Small intestine (tissue), 7 donors: ENCODE data around the gene CPB1. TPM values are rescaled to one million over a fixed set of nuclear protein-coding genes. Genes with fewer than 3 reads are reported as not detected.

Experiments used
- DNase-seq, 2 donors: peaks; one replicate each; pipeline versions ENCODE4 v3.0.0 to v3.0.0-alpha.2; 2013
- FAIRE-seq: peaks from 2 replicates; lab custom pipeline; 2012; peaks lifted over from hg19 to GRCh38; lab: Jason Lieb, UNC
- H3K27ac ChIP-seq, 3 donors: one replicate each; pipeline ENCODE4 v1.5.1; 2013; ENCODE audit warnings: low read length in 2 of 3, mild to moderate bottlenecking in 2 of 3, control low read depth in 1 of 3, inconsistent platforms in 1 of 3, low read depth in 1 of 3, moderate library complexity in 1 of 3
- H3K27me3 ChIP-seq, 3 donors: one replicate each; pipeline ENCODE4 v1.6.1; 2013; ENCODE audit warnings: low read length in 3 of 3, inconsistent platforms in 1 of 3; ENCODE audit not compliant: control insufficient read depth in 3 of 3, insufficient read depth in 3 of 3
- H3K36me3 ChIP-seq, 3 donors: one replicate each; pipeline ENCODE4 v1.6.1; 2013; ENCODE audit warnings: low read length in 3 of 3, inconsistent platforms in 1 of 3, low read depth in 1 of 3, mild to moderate bottlenecking in 1 of 3, moderate library complexity in 1 of 3; ENCODE audit not compliant: control insufficient read depth in 3 of 3, insufficient read depth in 2 of 3
- H3K4me1 ChIP-seq, 3 donors: one replicate each; pipeline ENCODE4 v1.6.1; 2013; ENCODE audit warnings: low read length in 2 of 3, inconsistent platforms in 1 of 3, low read depth in 1 of 3, mild to moderate bottlenecking in 1 of 3, moderate library complexity in 1 of 3; ENCODE audit not compliant: control insufficient read depth in 3 of 3, insufficient read depth in 2 of 3
- H3K4me3 ChIP-seq, 3 donors: one replicate each; pipeline ENCODE4 v1.5.1; 2013; ENCODE audit warnings: low read length in 3 of 3, control low read depth in 1 of 3, inconsistent platforms in 1 of 3, low read depth in 1 of 3, mild to moderate bottlenecking in 1 of 3, moderate library complexity in 1 of 3
- H3K9me3 ChIP-seq, 2 donors: one replicate each; pipeline ENCODE4 v1.6.1; 2013; ENCODE audit warnings: low read depth in 1 of 2, low read length in 1 of 2; ENCODE audit not compliant: control insufficient read depth in 2 of 2, insufficient read depth in 1 of 2
- WGBS, 3 donors: extraction: QIAGEN DNeasy Blood & Tissue Kit; methylation state at CpG; one replicate each; pipeline ENCODE4 v1.1.7; 2013; 5-methylcytosine and 5-hydroxymethylcytosine counted together
- polyA plus RNA-seq, 4 donors: library from polyadenylated mRNA; stranded (reverse) in 3 of 4; unstranded in 1 of 4; fragments of 200-250 nt in 3 of 4; fragments of 120-200 nt in 1 of 4; gene quantifications; one replicate each; pipeline versions ENCODE4 v1.2.1 to v1.2.3, GENCODE V29; 2013
- donor health status: healthy with polysubstance abuse.
- donor health status: control.
- donor health status: control.
- donor health status: Bipolar disorder and iron deficiency.
- donor health status: healthy.

Gene CPB1
- polyA plus RNA-seq, 4 donors, result 0.07 to 7.6 (median 3.8) TPM

DNA sequence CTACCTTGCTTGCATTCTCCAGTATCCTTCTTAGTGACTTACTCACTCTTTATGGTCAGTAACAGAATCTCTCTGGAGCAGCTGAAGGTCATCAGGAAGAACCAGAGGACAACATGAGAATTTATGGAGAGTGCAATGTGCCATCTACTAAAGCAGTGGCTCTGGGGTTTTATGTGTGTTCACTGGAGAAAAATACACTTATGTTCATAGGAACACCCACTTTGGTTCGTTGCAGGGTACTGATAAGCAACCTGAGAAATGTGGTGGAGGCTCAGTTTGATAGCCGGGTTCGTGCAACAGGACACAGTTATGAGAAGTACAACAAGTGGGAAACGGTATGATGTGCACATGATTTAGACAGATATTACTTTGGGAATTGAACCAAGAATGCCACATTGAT is 12.8 kb downstream of the CPB1 start:
- H3K27ac ChIP-seq, result no peak overlapping the region
- DNase-seq, result no peak
- FAIRE-seq, result no peak
- H3K4me1 ChIP-seq, result no peaks in the 10 kb centered on the region
- no peaks in the 10 kb centered on the region for H3K9me3 ChIP-seq
- WGBS, 3 donors, result 63 to 77% (median 72%) methylated on average over 4 of the region's 4 CpGs
- no peaks in the 10 kb centered on the region for H3K36me3 ChIP-seq
- H3K27me3 ChIP-seq, result no peaks in the 10 kb centered on the region
- no peak overlapping the region for H3K4me3 ChIP-seq

DNA sequence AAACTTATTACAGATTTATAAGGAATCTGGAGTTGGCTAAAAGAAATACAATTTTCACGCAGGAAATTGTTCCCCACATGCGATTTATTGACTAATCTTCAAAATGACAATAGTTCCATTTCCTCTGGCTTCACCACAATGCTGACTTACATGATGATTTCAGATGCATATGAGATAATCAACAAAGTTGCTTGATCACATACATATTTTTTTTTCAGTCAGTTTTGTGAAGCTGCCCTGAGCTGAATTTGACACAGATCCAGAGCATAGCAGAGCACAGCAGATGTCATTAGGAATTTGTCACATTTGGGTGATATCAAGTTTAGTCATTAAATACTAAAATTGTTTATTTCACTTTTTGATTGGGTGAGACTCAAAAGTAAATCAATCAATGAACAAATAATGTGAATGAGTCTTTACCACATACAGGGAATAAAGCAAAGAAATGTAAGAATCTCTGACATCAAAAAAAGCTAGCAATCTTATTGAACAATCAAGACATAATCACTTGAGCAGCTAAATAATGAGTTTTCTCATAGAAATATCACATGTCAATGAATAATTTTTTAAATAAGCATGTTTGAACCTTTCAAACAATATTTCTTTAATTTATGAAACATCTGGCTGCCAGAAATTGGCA is 18.3 kb downstream of the CPB1 start:
- Histone ChIP-seq H3K4me3 (no peak overlapping the region), H3K9me3 (no peaks in the 10 kb centered on the region), H3K27ac (no peak overlapping the region), H3K36me3 (no peaks in the 10 kb centered on the region), H3K4me1 (no peaks in the 10 kb centered on the region), H3K27me3 (no peaks in the 10 kb centered on the region)
- DNase-seq (no peak), FAIRE-seq (no peak)
- WGBS, 3 donors, result 78 to 90% (median 80%) methylated on average over 2 of the region's 2 CpGs

DNA sequence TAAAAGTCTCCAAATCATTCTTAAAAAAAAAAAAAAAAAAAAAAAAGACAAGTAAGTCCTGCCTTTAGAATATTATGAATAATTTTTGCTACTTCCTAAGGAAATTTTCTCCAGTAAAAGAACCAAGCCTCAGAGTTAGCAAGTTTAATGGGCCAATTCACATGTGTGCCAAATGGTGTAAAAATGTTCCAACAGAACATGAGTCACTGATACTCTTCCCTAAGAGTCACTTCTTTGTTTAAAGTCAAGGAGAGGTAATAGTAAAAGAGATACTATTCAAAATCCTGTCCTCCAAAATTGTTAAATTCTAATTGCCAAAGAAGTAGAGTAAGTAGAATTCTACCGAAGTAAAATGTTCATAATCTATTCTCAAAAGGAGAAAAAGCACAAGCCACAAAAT is 19.7 kb downstream of the CPB1 start:
- Histone ChIP-seq H3K4me3 (no peak overlapping the region), H3K27me3 (no peaks in the 10 kb centered on the region), H3K9me3 (no peaks in the 10 kb centered on the region), H3K27ac (no peak overlapping the region), H3K4me1 (no peaks in the 10 kb centered on the region), H3K36me3 (no peaks in the 10 kb centered on the region)
- FAIRE-seq (no peak), DNase-seq (no peak)
- WGBS, 3 donors, result 43 to 75% (median 69%) methylated on average over 1 of the region's 1 CpG

DNA sequence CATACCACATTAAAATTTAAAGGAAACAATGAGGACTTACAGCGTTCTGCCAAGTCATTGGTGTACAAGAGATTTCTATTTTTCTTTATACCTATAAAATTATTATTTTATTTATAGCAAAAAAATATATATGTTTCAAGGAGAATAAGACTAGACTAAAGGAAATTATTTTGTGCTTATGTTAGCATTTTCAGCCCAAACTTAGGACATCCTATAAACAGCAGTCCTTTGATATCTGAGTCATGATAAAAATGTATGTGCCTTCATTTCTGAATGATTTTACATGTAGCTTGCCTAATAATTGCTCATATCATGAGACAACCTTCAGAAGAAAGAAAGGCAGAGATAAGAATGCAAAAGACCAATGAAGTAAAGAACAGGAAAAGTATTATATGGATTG is 20.8 kb downstream of the CPB1 start:
- DNase-seq, result no peak
- H3K9me3 ChIP-seq, result no peaks in the 10 kb centered on the region
- no peaks in the 10 kb centered on the region for H3K27me3 ChIP-seq
- H3K4me3 ChIP-seq, result no peak overlapping the region
- no peaks in the 10 kb centered on the region for H3K4me1 ChIP-seq
- no peak overlapping the region for H3K27ac ChIP-seq
- WGBS, 3 donors, result 75 to 92% (median 85%) methylated on average over 1 of the region's 1 CpG
- no peaks in the 10 kb centered on the region for H3K36me3 ChIP-seq
- no peak for FAIRE-seq

DNA sequence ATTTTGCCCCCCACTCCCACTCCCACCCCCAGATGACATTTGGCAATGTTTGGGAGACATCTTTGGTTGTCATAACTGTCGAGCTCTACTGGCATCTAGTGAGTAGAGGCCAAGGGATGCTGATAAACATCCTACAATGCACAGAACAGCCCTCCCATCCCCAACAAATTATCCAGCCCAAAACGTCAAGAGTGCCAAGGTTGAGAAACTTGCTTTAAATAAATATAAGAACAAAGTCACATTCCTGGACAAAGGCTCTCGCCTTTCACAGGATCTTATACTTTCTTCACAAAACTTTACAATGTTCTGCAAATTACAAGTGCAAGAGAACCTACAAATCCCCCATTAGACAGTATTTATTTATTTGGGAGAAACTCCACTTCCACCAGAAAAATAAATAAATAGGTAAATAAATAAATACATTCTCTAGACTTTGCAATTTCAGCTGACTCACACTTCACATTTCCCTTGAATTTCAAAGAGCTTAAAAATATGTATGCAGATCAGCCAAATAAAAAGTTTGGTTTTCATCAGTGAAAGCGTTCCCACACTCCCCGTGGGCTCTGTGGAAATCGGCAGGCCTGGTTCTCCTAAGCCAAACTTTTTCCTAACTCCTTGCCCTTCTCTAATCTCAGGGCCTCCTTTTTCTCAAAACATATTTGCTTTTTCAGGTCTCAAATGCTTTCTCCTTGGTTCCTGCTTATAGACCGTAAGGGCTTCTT is 24.8 kb downstream of the CPB1 start:
- DNase-seq (no peak), FAIRE-seq (no peak)
- Histone ChIP-seq H3K27ac (no peak overlapping the region), H3K36me3 (no peaks in the 10 kb centered on the region), H3K4me3 (no peak overlapping the region), H3K9me3 (no peaks in the 10 kb centered on the region), H3K27me3 (no peaks in the 10 kb centered on the region), H3K4me1 (no peaks in the 10 kb centered on the region)
- 66 to 75% (median 74%) methylated on average over 7 of the region's 7 CpGs for WGBS, 3 donors

DNA sequence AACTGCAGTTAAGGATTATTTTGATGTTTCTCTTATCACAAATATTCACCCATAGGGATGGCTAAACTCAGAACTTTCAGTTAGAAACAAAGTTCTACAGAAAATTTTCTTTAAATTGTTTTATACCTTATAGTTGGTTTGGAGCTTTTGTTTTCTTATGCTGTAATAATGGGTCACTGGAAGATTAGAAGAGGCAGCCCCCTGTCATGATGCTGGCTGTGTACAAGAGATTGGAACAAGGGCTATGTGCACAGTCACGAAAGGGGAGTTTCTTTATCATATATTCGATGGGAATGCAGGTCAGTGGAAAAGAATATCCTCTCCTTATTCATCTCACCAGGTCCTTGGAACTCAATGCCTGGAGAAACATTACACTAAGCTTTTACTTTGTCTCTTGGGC is 25.5 kb downstream of the CPB1 start:
- no peak for DNase-seq
- H3K27ac ChIP-seq, result no peak overlapping the region
- no peak overlapping the region for H3K4me3 ChIP-seq

DNA sequence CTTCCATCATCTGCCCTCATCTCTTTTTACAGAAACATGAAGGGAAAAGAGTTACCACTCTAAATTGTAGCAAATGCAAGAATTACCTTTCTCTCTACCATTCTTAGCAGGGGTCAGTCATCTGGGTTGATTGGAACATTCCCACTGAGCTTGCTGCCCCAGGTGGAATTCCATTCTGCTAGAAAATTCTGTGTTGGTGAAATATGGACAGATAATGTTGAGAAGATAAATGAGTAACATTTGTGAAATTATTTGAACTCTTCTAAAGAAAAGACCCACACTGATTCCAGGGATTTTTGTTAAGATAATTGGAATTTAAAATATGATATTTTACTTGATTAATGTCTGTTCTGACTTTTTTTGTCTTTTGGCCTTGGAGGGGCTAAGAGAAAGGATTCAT is 26.4 kb downstream of the CPB1 start:
- FAIRE-seq (no peak), DNase-seq (no peak)
- Histone ChIP-seq H3K27me3 (no peaks in the 10 kb centered on the region), H3K9me3 (no peaks in the 10 kb centered on the region), H3K36me3 (no peaks in the 10 kb centered on the region), H3K27ac (no peak overlapping the region), H3K4me1 (no peaks in the 10 kb centered on the region), H3K4me3 (no peak overlapping the region)

More for the DNA sequence above, 25.5 kb downstream of the CPB1 start:
- FAIRE-seq, result no peak
- Histone ChIP-seq H3K27me3 (no peaks in the 10 kb centered on the region), H3K4me1 (no peaks in the 10 kb centered on the region), H3K9me3 (no peaks in the 10 kb centered on the region), H3K36me3 (no peaks in the 10 kb centered on the region)
- WGBS, 3 donors, result 57 to 85% (median 70%) methylated on average over 2 of the region's 2 CpGs

DNA sequence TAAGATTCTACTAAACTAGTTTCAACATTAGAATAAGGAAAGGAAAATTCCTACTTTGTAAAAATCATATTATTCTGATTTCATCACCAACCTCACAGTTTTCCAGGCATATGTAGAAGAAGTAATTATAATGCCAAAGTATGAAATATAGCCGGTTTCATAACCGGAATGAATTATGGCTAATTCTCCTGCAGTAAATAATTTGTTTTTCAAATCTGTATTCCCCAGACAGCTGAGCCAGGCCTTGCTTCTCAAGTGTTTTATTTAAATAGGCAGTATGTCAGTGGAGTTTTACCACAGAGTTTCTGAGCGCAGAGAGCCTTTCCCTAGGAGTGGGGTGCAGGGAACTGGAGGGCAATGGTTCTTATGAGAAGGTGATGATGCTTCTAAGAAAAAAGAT is 28.8 kb downstream of the CPB1 start:
- Histone ChIP-seq H3K36me3 (no peaks in the 10 kb centered on the region), H3K4me1 (no peaks in the 10 kb centered on the region), H3K4me3 (no peak overlapping the region), H3K27me3 (no peaks in the 10 kb centered on the region), H3K9me3 (no peaks in the 10 kb centered on the region), H3K27ac (no peak overlapping the region)
- no peak for DNase-seq
- 74 to 92% (median 80%) methylated on average over 3 of the region's 3 CpGs for WGBS, 3 donors
- FAIRE-seq, result no peak
